Measurements from ENCODE around the gene PRKCA.

PRKCA gene

GRCh38 chr17:66301864-66302741 lies at the start of gene PRKCA:
TSS of gene PRKCA (plus strand) at chr17:66302613.
- TF ChIP-seq TEAD4 (IDR thresholded peaks at IDR 0.05) (no peak), EP300 (IDR thresholded peaks at IDR 0.05; ENCODE audit: borderline replicate concordance) (no peak), ZBTB7A (IDR thresholded peaks at IDR 0.05; ENCODE audit: low read depth) (peak; percentile 88), USF1 (IDR thresholded peaks at IDR 0.05) (peak; percentile 52; the same call in 1 of the 2 replicates), EGR1 (IDR thresholded peaks at IDR 0.05) (peak; percentile 62), REST (IDR thresholded peaks at IDR 0.05; ENCODE audit: low read depth) (no peak), MAX (IDR thresholded peaks at IDR 0.05) (peak; percentile 51; the same call in 1 of the 2 replicates), CREB1 (IDR thresholded peaks at IDR 0.05; ENCODE audit: low read depth) (no peak), TAF1 (IDR thresholded peaks at IDR 0.05; ENCODE audit: low read depth) (peak; percentile 29; the same call in 1 of the 2 replicates), CEBPB (IDR thresholded peaks at IDR 0.05) (no peak), TCF12 (IDR thresholded peaks at IDR 0.05; ENCODE audit: low read depth) (no peak), NFIC (IDR thresholded peaks at IDR 0.05) (no peak), YY1 (IDR thresholded peaks at IDR 0.05; ENCODE audit: low read depth) (no peak), FOXM1 (IDR thresholded peaks at IDR 0.05; ENCODE audit: borderline replicate concordance, low read depth) (no peak), RAD21 (IDR thresholded peaks at IDR 0.05; ENCODE audit: low read depth) (no peak)

- no peak for TF ChIP-seq EGR1 (IDR thresholded peaks at IDR 0.05)
- peak; percentile 91 for TF ChIP-seq RAD21 (IDR thresholded peaks at IDR 0.05; ENCODE audit: low read depth)
These were observed 47.3 kb upstream of the PRKCA start for GRCh38 chr17:66255112-66255511.

GRCh38 chr17:66255527-66255971 lies 46.9 kb upstream of the PRKCA start:
- TF ChIP-seq NFIC (IDR thresholded peaks at IDR 0.05) = 0 out of 2 replicates have a peak, but pooled peaks have one; percentile 17
- no peak for TF ChIP-seq EGR1 (IDR thresholded peaks at IDR 0.05)

GRCh38 chr17:66260275-66260674 lies 42.1 kb upstream of the PRKCA start:
- no peak for TF ChIP-seq EGR1 (IDR thresholded peaks at IDR 0.05)
- TF ChIP-seq TAF1 (IDR thresholded peaks at IDR 0.05; ENCODE audit: low read depth) = no peak
- TF ChIP-seq NFIC (IDR thresholded peaks at IDR 0.05) = no peak
- no peak for TF ChIP-seq REST (IDR thresholded peaks at IDR 0.05; ENCODE audit: low read depth)
- TF ChIP-seq TCF12 (IDR thresholded peaks at IDR 0.05; ENCODE audit: low read depth) = no peak
- TF ChIP-seq FOXM1 (IDR thresholded peaks at IDR 0.05; ENCODE audit: borderline replicate concordance, low read depth) = no peak
- no peak for TF ChIP-seq YY1 (IDR thresholded peaks at IDR 0.05; ENCODE audit: low read depth)
- no peak for TF ChIP-seq EP300 (IDR thresholded peaks at IDR 0.05; ENCODE audit: borderline replicate concordance)
- no peak for TF ChIP-seq CEBPB (IDR thresholded peaks at IDR 0.05)
- TF ChIP-seq MAX (IDR thresholded peaks at IDR 0.05) = no peak
- TF ChIP-seq TEAD4 (IDR thresholded peaks at IDR 0.05) = no peak
- no peak for TF ChIP-seq ZBTB7A (IDR thresholded peaks at IDR 0.05; ENCODE audit: low read depth)
- no peak for TF ChIP-seq RAD21 (IDR thresholded peaks at IDR 0.05; ENCODE audit: low read depth)
- no peak for TF ChIP-seq USF1 (IDR thresholded peaks at IDR 0.05)
- no peak for TF ChIP-seq CREB1 (IDR thresholded peaks at IDR 0.05; ENCODE audit: low read depth)

GRCh38 chr17:66260688-66261087 lies 41.7 kb upstream of the PRKCA start:
- TF ChIP-seq CREB1 (IDR thresholded peaks at IDR 0.05; ENCODE audit: low read depth) = no peak
- no peak for TF ChIP-seq NFIC (IDR thresholded peaks at IDR 0.05)
- no peak for TF ChIP-seq EGR1 (IDR thresholded peaks at IDR 0.05)
- TF ChIP-seq EP300 (IDR thresholded peaks at IDR 0.05; ENCODE audit: borderline replicate concordance) = no peak
- TF ChIP-seq USF1 (IDR thresholded peaks at IDR 0.05) = no peak
- no peak for TF ChIP-seq YY1 (IDR thresholded peaks at IDR 0.05; ENCODE audit: low read depth)
- no peak for TF ChIP-seq ZBTB7A (IDR thresholded peaks at IDR 0.05; ENCODE audit: low read depth)
- TF ChIP-seq FOXM1 (IDR thresholded peaks at IDR 0.05; ENCODE audit: borderline replicate concordance, low read depth) = no peak
- no peak for TF ChIP-seq CEBPB (IDR thresholded peaks at IDR 0.05)
- TF ChIP-seq TCF12 (IDR thresholded peaks at IDR 0.05; ENCODE audit: low read depth) = no peak
- no peak for TF ChIP-seq REST (IDR thresholded peaks at IDR 0.05; ENCODE audit: low read depth)
